ENCODE data around the gene FGF4. TPM values are rescaled to one million over a fixed set of nuclear protein-coding genes. Genes with fewer than 3 reads are reported as not detected.

The FGF4 gene
- total and polyA plus RNA-seq, 4 donors: not detected

GRCh38 chr11:69730500-69730899 is 44.6 kb downstream of the FGF4 start:
- Histone ChIP-seq H3K27ac (ENCODE audit: low read depth in 1 of 2, low read length in 2 of 2) (no peak overlapping the region), H3K27me3 (ENCODE audit: control insufficient read depth in 4 of 4, insufficient read depth in 4 of 4, low read length in 3 of 4) (no peaks in the 10 kb centered on the region), H3K9ac (ENCODE audit: low read depth in 1 of 2, low read length in 2 of 2) (no peak overlapping the region), H3K36me3 (ENCODE audit: control insufficient read depth in 4 of 4, insufficient read depth in 3 of 4, low read depth in 1 of 4, low read length in 3 of 4) (no peaks in the 10 kb centered on the region), H3K4me1 (ENCODE audit: control insufficient read depth in 4 of 4, insufficient read depth in 4 of 4, low read length in 3 of 4) (no peaks in the 10 kb centered on the region), H3K9me3 (ENCODE audit: control insufficient read depth in 4 of 4, low read length in 3 of 4) (no peaks in the 10 kb centered on the region), H3K4me3 (ENCODE audit: low read depth in 1 of 3, low read length in 3 of 3) (no peak overlapping the region)
- DNase-seq (ENCODE audit: low spot score): no peak
- WGBS: 89% methylated on average over 8 of the region's 8 CpGs
- TF ChIP-seq SP1 (IDR thresholded peaks at IDR 0.05) (no peak), FOXA1 (IDR thresholded peaks at IDR 0.05) (no peak), CTCF (IDR thresholded peaks at IDR 0.05; ENCODE audit: low read depth, low read length, missing input control) (no peak), JUND (IDR thresholded peaks at IDR 0.05) (no peak), HNF4G (IDR thresholded peaks at IDR 0.05) (no peak), HNF4A (conservative IDR thresholded peaks at IDR 0.05) (no peak), FOXA2 (IDR thresholded peaks at IDR 0.05) (no peak), ATF3 (IDR thresholded peaks at IDR 0.05) (no peak)

GRCh38 chr11:69729252-69729651 is 45.9 kb downstream of the FGF4 start:
- Histone ChIP-seq H3K9ac (ENCODE audit: low read depth in 1 of 2, low read length in 2 of 2) (no peak overlapping the region), H3K27me3 (ENCODE audit: control insufficient read depth in 4 of 4, insufficient read depth in 4 of 4, low read length in 3 of 4) (no peaks in the 10 kb centered on the region), H3K27ac (ENCODE audit: low read depth in 1 of 2, low read length in 2 of 2) (no peak overlapping the region), H3K36me3 (ENCODE audit: control insufficient read depth in 4 of 4, insufficient read depth in 3 of 4, low read depth in 1 of 4, low read length in 3 of 4) (no peaks in the 10 kb centered on the region), H3K9me3 (ENCODE audit: control insufficient read depth in 4 of 4, low read length in 3 of 4) (no peaks in the 10 kb centered on the region), H3K4me3 (ENCODE audit: low read depth in 1 of 3, low read length in 3 of 3) (no peak overlapping the region), H3K4me1 (ENCODE audit: control insufficient read depth in 4 of 4, insufficient read depth in 4 of 4, low read length in 3 of 4) (no peaks in the 10 kb centered on the region)
- no peak for TF ChIP-seq GABPA (IDR thresholded peaks at IDR 0.05 in 1 of 2, conservative IDR thresholded peaks at IDR 0.05 in 1 of 2)
- no peak for TF ChIP-seq HNF4A (conservative IDR thresholded peaks at IDR 0.05)
- no peak for TF ChIP-seq TAF1 (conservative IDR thresholded peaks at IDR 0.05)
- TF ChIP-seq FOXA1 (IDR thresholded peaks at IDR 0.05): no peak
- no peak for TF ChIP-seq CTCF (IDR thresholded peaks at IDR 0.05; ENCODE audit: low read depth, low read length, missing input control)
- TF ChIP-seq JUND (IDR thresholded peaks at IDR 0.05): no peak
- TF ChIP-seq YY1 (IDR thresholded peaks at IDR 0.05): no peak
- no peak for TF ChIP-seq EGR1 (IDR thresholded peaks at IDR 0.05; ENCODE audit: low read depth in 2 of 2)
- TF ChIP-seq ATF3 (IDR thresholded peaks at IDR 0.05): no peak
- TF ChIP-seq MAX (IDR thresholded peaks at IDR 0.05): no peak
- no peak for TF ChIP-seq RAD21 (IDR thresholded peaks at IDR 0.05)
- TF ChIP-seq SP1 (IDR thresholded peaks at IDR 0.05): no peak
- TF ChIP-seq REST (IDR thresholded peaks at IDR 0.05): no peak
- TF ChIP-seq HNF4G (IDR thresholded peaks at IDR 0.05): no peak
- TF ChIP-seq RXRA (IDR thresholded peaks at IDR 0.05): no peak
- no peak for TF ChIP-seq NR2F2 (IDR thresholded peaks at IDR 0.05)
- TF ChIP-seq ZBTB33 (IDR thresholded peaks at IDR 0.05): no peak
- DNase-seq (ENCODE audit: low spot score): no peak
- WGBS: 94% methylated on average over 9 of the region's 9 CpGs
